Esophagus (tissue), 2 donors: ENCODE measurements around the gene ZNF284. TPM values are rescaled to one million over a fixed set of nuclear protein-coding genes. Genes with fewer than 3 reads are reported as not detected.
A peak's percentile ranks its signal among the peaks of the same experiment; 100 is the strongest.

Experiments used
- H3K27ac ChIP-seq, 2 donors: one replicate each; pipeline ENCODE4 v1.5.1; 2013; ENCODE audit warnings: low read depth in 2 of 2, mild to moderate bottlenecking in 2 of 2, inconsistent platforms in 1 of 2, low read length in 1 of 2, moderate library complexity in 1 of 2
- H3K27me3 ChIP-seq, 2 donors: one replicate each; pipeline ENCODE4 v1.6.1; 2013; ENCODE audit warnings: low read length in 2 of 2, control low read depth in 1 of 2, mild to moderate bottlenecking in 1 of 2; ENCODE audit not compliant: insufficient read depth in 2 of 2, control insufficient read depth in 1 of 2
- H3K36me3 ChIP-seq, 2 donors: one replicate each; pipeline ENCODE4 v1.6.1; 2013; ENCODE audit warnings: low read length in 1 of 2; ENCODE audit not compliant: control insufficient read depth in 2 of 2, insufficient read depth in 2 of 2
- H3K4me1 ChIP-seq, 2 donors: one replicate each; pipeline ENCODE4 v1.6.1; 2013; ENCODE audit warnings: low read length in 1 of 2; ENCODE audit not compliant: control insufficient read depth in 2 of 2, insufficient read depth in 2 of 2
- H3K4me3 ChIP-seq, 2 donors: one replicate each; pipeline ENCODE4 v1.5.1; 2013; ENCODE audit warnings: low read length in 2 of 2, mild to moderate bottlenecking in 2 of 2, low read depth in 1 of 2, moderate library complexity in 1 of 2
- H3K9me3 ChIP-seq, 2 donors: one replicate each; pipeline ENCODE4 v1.6.1; 2013; ENCODE audit warnings: mild to moderate bottlenecking in 2 of 2, low read depth in 1 of 2, low read length in 1 of 2, moderate library complexity in 1 of 2; ENCODE audit not compliant: control insufficient read depth in 2 of 2, insufficient read depth in 1 of 2
- WGBS, 2 donors: extraction: QIAGEN DNeasy Blood & Tissue Kit; methylation state at CpG; one replicate each; pipeline ENCODE4 v1.1.7; 2013; 5-methylcytosine and 5-hydroxymethylcytosine counted together
- polyA plus RNA-seq, 2 donors: library from polyadenylated mRNA; stranded (reverse); fragments of 200-250 nt; gene quantifications; one replicate each; pipeline ENCODE4 v1.2.3, GENCODE V29; 2013
- donor health status: healthy with polysubstance abuse.
- donor health status: Bipolar disorder and iron deficiency.

Gene ZNF284
- polyA plus RNA-seq, result under 1 TPM; 0.32 to 0.67 TPM

- Histone ChIP-seq H3K36me3 (peaks cover 0 to under 1% of the 10 kb centered on the region in 2 donors), H3K27me3 (no peaks in the 10 kb centered on the region), H3K4me3 (peak within 1 kb of the TSS; percentile 63 to 82), H3K4me1 (no peaks in the 10 kb centered on the region), H3K27ac (peak within 1 kb of the TSS; percentile 9 to 68), H3K9me3 (peaks cover 0 to 2% of the 10 kb centered on the region in 2 donors)
- WGBS, 2 donors, result 1% methylated on average over 40 of the region's 40 CpGs
Measured at GRCh38 chr19:44071824-44072542, at the start of gene ZNF284. Gene ZNF284, plus strand, starts transcription at chr19:44072159. Its CDS starts 4,231 bp downstream, at chr19:44076390.

- H3K36me3 ChIP-seq, result peaks cover 3 to 15% of the 10 kb centered on the region in 2 donors
- no peaks in the 10 kb centered on the region for H3K27me3 ChIP-seq
- peaks cover 0 to 6% of the 10 kb centered on the region in 2 donors for H3K9me3 ChIP-seq
- no peak overlapping the region for H3K27ac ChIP-seq
- H3K4me1 ChIP-seq, result peaks cover 2 to 3% of the 10 kb centered on the region in 2 donors
- peak overlapping the region; percentile 76 to 99 for H3K4me3 ChIP-seq
- 38 to 47% methylated on average over 4 of the region's 4 CpGs for WGBS, 2 donors
Measured at GRCh38 chr19:44024900-44025216, 47.1 kb upstream of the ZNF284 start.

- Histone ChIP-seq H3K9me3 (peaks cover 0 to 6% of the 10 kb centered on the region in 2 donors), H3K4me1 (peaks cover 2 to 3% of the 10 kb centered on the region in 2 donors), H3K27ac (peak within 1 kb of the TSS in 1 of 2 donors; percentile 60), H3K36me3 (peaks cover 5 to 15% of the 10 kb centered on the region in 2 donors), H3K4me3 (peak within 1 kb of the TSS; percentile 76 to 99), H3K27me3 (no peaks in the 10 kb centered on the region)
- 2 to 3% methylated on average over 37 of the region's 37 CpGs for WGBS, 2 donors
Measured at GRCh38 chr19:44025217-44025936, 46.6 kb upstream of the ZNF284 start, which contains the start of gene ZNF222. Gene ZNF222, plus strand, starts transcription at chr19:44025379. Its CDS starts 58 bp downstream, at chr19:44025437.

- WGBS, 2 donors, result 96 to 99% methylated on average over 6 of the region's 6 CpGs
- peaks cover 2 to 14% of the 10 kb centered on the region in 2 donors for H3K9me3 ChIP-seq
- H3K27me3 ChIP-seq, result no peaks in the 10 kb centered on the region
- no peak overlapping the region for H3K27ac ChIP-seq
- peaks cover 10 to 20% of the 10 kb centered on the region in 2 donors for H3K36me3 ChIP-seq
- H3K4me1 ChIP-seq, result peaks cover 2 to 3% of the 10 kb centered on the region in 2 donors
- no peak overlapping the region for H3K4me3 ChIP-seq
Measured at GRCh38 chr19:44026622-44027021, 45.3 kb upstream of the ZNF284 start.

- no peak overlapping the region for H3K27ac ChIP-seq
- peaks cover 21 to 33% of the 10 kb centered on the region in 2 donors for H3K9me3 ChIP-seq
- peaks cover 18 to 21% of the 10 kb centered on the region in 2 donors for H3K36me3 ChIP-seq
- no peak overlapping the region for H3K4me3 ChIP-seq
- H3K27me3 ChIP-seq, result no peaks in the 10 kb centered on the region
- 81 to 84% methylated on average over 1 of the region's 1 CpG for WGBS, 2 donors
- no peaks in the 10 kb centered on the region for H3K4me1 ChIP-seq
Measured at GRCh38 chr19:44032001-44032610, 39.9 kb upstream of the ZNF284 start.

- Histone ChIP-seq H3K4me1 (no peaks in the 10 kb centered on the region), H3K27me3 (no peaks in the 10 kb centered on the region), H3K36me3 (no peaks in the 10 kb centered on the region), H3K4me3 (no peak overlapping the region), H3K27ac (no peak overlapping the region), H3K9me3 (peaks cover 0 to 3% of the 10 kb centered on the region in 2 donors)
- 81 to 83% methylated on average over 2 of the region's 2 CpGs for WGBS, 2 donors
Measured at GRCh38 chr19:44042147-44042546, 29.8 kb upstream of the ZNF284 start.

GRCh38 chr19:44050740-44051649 lies 21.0 kb upstream of the ZNF284 start:
- H3K27me3 ChIP-seq, result no peaks in the 10 kb centered on the region
- peaks cover 2 to 4% of the 10 kb centered on the region in 2 donors for H3K9me3 ChIP-seq
- WGBS, 2 donors, result 12 to 16% methylated on average over 21 of the region's 21 CpGs
- H3K4me1 ChIP-seq, result no peaks in the 10 kb centered on the region
- H3K36me3 ChIP-seq, result peaks cover 2 to 6% of the 10 kb centered on the region in 2 donors
- peak overlapping the region; percentile 68 to 79 for H3K4me3 ChIP-seq
- peak overlapping the region; percentile 28 to 45 for H3K27ac ChIP-seq

- Histone ChIP-seq H3K9me3 (peaks cover 2 to 4% of the 10 kb centered on the region in 2 donors), H3K4me3 (peak within 1 kb of the TSS; percentile 68 to 79), H3K27me3 (no peaks in the 10 kb centered on the region), H3K36me3 (peaks cover 3 to 7% of the 10 kb centered on the region in 2 donors), H3K4me1 (no peaks in the 10 kb centered on the region), H3K27ac (peak within 1 kb of the TSS; percentile 28 to 79)
- 1 to 2% methylated on average over 37 to 38 of the region's 38 CpGs for WGBS, 2 donors
Measured at GRCh38 chr19:44051650-44052402, 20.1 kb upstream of the ZNF284 start, which contains the start of gene ZNF223. Gene ZNF223, plus strand, starts transcription at chr19:44052036. Its CDS starts 3,141 bp downstream, at chr19:44055177.
